Cerebellar cortex (tissue), 1 donor: ENCODE data around the gene SPON1.
"Not testable (repeated sequence)": the region's sequence is repeated elsewhere in the genome, so short reads cannot be mapped to it uniquely, and the experiment has no call there.

ENCODE experiments used
- DNase-seq: peaks from one replicate; pipeline ENCODE4 v3.0.0-alpha.2; 2015; ENCODE audit warnings: low spot score

SPON1 gene

DNA sequence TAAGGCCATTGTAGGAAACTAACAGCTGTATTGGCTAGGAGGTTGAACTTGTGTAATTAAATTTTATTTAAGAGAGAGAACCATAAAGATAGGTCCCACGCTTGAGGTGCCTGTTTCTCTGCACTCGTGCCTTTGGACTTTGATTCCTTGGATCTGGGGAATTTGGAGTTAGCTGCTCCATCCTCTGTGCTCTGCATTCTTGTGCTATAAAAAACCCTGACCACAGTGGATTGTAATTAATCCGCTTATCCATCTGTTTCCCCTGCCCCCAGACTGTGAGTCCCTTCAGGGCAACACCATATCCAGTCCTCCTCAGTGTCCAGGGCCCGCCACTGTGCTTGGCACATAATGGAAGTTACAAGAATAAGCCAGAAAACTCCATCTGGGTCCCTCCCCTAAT, 169.8 kb downstream of the SPON1 start:
- peak; percentile 93 for DNase-seq

DNA sequence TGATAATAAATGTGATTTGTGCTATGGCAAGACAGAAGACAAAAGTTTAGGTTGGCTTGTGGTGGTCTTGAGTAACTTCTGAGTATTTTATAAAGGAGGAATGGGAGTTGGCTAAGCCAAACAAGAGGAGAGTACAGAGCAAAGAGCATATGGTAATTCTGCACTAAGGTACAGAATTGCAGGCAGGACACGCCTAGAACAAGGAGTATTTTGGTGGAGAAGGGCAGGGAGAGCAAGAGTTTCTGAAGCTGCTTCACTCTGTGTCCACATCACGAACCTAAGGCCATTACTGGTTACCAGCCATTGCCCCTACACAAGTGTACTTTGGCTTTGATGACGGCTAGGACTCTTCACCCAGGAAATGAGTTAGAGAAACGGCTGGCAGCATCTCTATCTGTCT, 170.9 kb downstream of the SPON1 start:
- no peak for DNase-seq

DNA sequence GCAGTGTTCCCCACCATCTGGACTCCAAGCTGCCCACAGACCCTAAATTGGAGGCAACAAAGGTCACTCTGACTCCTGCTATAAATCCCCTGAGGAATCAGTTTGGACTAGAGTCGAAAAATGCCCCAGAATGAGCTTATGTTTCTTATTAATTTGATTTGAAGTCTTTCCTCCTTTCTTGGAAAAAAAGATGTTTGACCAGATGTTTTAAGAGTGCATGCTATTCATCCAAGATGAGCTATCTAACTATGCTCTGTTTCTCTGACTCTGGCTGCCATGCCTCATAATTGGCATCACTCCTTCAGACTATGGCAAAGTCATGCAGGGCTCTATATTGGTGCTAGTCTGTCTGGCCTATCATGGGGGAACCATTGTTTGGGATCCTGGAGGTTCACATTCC, 174.0 kb downstream of the SPON1 start:
- no peak for DNase-seq

DNA sequence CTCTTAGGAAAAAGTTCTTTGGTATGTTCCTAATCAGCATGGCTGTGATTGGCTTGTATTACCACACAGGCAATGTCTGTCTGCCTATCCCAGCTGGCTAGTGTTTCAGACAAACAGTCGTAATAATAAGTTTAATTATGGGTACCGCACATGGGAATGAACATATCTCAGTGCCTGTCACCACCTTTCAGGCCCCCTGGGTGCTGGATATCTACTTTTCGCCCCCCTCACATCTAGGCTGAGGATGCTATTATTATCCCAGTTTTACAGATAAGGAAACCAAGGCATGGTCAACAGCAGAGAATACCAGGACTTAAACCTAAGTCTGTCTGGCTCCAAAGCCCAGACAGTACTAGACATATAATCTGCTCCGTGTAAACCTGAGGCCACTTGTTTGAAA, 174.8 kb downstream of the SPON1 start:
- no peak for DNase-seq

DNA sequence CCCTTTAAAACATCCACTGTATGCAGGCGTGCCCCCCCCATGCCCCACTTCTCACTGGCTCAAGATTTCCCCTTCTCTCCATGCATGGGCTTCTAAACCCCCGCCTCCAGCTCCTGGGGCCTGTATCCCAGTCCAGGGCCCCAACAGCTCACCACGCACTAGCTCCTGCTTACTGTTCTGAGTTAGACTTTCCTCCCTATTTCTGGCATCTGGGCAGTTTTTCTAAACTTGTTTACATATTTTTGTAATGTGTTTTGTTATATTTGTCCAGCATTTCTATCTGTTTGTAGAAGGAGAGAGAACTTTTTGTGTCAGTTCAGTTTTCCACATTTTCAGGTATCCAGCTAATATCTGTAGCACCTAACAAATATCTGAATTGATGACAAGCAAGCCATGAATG, 178.5 kb downstream of the SPON1 start:
- no peak for DNase-seq

DNA sequence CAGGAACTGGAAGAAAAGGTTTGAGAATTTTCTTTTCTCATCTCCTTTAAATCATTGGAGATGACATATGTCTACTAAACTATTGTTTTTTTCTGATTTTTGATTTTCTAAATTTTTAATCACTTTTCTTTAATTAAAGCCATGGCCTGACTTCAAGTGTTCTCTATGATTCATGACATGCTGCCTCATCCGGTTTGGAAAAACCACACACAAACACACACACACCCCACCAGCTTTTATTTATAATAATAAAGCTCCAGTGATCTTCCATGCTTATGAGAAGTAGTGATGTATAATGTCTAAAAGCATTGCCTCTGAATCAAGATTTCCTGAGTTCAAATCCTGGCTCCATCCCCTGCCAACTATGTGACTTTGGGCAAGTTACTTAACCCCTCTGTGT, 179.2 kb downstream of the SPON1 start:
- DNase-seq = no peak

DNA sequence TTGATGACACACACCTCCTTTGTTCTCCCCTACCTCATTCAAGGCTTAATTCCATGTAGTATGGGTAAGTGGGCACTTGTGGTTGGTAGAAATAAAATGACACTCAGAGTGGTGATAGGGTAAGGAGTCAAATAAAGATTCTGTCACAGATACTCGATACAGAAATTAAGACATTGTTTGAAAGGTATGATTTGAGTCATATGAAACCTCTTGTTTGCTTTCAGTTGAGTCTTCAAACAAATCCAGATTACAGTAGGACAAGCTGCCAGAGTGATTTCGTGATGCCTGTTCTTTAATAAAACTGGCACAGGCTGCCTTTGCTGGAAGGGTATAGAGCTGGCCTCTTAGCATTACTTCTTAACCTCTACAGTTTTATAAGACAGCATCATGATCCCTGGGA, 182.4 kb downstream of the SPON1 start:
- no peak for DNase-seq

DNA sequence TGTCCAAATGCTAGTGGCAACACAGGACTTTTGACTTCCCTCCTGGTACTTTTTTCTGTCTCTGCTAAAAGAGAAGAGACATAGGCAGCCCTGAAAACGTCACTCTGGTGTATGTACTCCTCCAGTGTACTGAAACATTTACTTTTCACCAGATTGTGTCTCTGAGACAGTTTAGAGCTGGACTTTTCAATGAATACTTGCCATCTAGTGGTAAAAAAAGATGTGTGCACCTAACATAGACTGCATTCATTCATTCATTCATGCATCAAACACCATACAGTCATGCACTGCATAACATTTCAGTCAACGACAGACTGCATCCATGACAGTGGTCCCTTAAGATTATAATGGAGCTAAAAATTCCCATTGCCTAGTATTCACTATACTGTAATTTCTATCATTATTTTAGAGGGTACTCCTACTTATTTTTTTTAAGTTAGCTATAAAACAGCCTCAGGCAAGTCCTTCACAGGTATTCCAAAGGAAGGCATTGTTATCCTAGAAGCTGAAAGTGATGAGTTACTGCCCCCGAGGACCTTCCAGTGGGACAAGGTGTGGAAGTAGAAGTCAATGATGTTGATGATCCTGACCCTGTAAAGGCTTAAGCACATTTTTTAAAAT, 186.2 kb downstream of the SPON1 start:
- peak; percentile 70 for DNase-seq

DNA sequence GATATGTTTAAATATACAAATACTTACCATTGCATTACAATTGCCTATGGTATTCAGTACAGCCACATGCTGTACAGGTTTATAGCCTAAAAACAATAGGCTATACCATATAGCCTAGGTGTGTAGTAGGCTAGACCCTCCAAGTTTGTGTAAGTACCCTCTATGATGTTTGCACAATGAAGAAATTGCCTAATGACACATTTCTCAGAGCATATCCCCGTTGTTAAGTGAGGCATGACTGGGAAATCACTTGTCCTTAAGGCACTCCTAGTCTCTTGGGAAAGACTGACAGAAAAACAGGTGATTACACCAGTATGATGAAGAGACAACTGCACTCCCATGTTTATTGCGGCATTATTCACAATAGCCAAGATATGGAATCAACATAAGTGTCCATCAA, 187.2 kb downstream of the SPON1 start:
- DNase-seq = no peak

DNA sequence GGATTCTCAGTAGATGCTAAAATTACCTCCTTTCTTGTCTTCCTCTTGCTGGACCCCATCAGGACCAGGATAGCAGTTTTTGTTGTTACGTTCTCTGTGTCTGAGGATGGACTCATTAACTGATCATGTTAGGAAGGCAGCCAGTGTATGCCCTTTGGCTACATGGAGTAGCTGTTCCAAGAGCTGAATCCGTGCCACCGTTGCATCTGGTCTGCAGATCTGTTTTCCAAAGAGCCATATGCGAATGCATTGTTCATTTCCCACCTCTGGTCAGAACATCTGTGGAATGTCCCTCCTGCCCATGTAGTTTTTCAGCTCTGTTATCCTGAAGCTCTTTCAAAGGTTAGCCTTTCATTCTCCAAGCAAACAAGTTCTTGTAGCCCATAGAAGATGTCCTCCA, 188.4 kb downstream of the SPON1 start:
- no peak for DNase-seq

DNA sequence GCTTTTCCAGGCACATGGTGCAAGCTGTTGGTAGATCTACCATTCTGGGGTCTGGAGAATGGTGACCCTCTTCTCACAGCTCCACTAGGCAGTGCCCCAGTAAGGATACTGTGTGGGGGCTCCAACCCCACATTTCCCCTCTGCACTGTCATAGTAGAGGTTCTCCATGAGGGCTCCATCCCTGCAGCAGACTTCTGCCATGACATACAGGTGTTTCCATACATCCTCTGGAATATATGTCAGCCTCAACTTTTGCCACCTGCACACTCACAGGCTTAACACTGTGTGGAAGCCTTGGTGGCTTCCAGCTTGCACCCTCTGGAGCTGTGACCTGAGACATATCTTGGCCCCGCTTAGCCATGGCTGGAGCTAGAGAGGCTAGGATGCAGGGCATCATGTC, 191.6 kb downstream of the SPON1 start:
- not testable (repeated sequence) for DNase-seq

DNA sequence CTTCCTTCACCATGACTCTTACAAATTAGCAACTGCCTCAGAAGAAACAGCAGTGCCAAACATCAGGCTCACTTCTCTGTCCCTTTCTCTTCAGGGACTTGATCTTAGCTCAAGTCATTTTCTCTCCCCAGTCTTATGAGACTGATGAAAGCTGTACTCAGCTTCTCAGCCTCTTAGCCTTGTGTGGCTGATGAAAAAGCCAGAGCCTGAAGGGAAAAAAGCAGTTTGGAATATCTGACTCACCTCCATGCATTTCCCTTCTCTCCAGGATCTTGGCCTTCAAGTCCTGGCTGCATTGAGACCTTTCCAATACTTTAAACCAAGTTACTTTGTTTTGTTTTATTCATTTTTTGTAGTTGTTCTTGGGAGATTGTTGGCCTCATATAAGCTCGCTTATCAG, 195.9 kb downstream of the SPON1 start:
- DNase-seq = no peak

DNA sequence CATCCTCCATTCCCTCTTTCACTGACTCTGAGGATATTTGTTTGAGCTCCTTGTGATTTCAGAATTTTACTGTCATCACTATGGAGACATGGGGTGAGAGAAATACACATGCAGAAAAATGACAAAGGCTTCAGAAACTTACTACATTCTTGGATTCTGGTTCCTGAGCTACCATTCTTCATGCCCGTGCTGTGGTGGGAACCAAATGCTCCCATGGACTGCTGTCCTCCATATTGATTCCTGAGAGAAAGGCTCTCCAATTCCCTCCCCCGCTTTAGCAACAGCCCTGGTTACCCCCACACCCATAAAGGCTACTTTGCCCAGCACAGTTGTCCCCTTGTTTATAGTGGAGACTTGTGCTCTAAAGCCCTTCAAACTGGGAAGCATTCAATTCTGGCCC, 201.1 kb downstream of the SPON1 start:
- no peak for DNase-seq

DNA sequence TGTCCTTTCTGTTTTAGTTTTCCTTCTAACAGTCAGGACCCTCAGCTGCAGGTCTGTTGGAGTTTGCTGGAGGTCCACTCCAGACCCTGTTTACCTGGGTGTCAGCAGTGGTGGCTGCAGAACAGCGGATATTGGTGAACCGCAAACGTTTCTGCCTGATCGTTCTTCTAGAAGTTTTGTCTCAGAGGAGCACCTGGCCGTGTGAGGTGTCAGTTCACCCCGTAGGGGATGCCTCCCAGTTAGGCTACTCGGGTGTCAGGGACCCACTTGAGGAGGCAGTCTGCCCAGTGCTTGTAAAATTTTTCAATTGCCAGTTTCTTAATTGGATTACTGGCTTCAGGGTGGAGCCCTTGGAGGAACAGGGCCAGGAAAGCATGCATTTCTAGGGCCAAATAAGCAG, 211.2 kb downstream of the SPON1 start:
- not testable (repeated sequence) for DNase-seq

DNA sequence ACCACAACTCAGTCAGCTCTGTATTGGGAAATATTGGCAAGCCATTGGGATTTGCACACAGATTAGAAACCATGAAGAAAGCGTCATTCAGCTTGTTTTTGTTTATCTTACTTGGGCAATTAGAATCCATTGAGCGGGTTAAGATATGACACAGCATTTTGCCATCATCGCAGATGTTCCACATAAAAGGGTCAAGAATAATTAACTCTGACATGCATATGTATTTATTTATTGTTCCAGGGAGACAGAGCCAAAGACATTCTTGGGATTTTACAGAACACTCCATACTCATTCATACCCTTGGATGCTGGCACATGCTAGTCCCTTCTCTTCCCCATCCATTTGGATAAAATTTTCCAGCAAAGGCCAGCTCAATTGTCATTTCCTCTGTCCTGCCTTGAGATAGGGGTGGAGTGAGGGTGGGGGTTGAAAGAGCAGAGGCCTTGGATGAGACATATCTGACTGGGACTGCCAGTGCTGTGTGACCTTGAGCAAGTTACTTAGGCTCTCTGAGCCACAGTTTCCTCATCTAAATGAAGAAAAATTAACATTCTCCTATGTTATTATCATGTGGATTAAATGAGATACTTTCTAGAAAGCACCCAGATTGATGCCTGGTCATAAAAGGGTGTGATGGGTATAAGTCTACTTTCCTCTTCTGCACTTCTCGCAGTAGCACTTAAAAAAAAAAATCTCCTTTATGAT, 216.7 kb downstream of the SPON1 start:
- DNase-seq = no peak

DNA sequence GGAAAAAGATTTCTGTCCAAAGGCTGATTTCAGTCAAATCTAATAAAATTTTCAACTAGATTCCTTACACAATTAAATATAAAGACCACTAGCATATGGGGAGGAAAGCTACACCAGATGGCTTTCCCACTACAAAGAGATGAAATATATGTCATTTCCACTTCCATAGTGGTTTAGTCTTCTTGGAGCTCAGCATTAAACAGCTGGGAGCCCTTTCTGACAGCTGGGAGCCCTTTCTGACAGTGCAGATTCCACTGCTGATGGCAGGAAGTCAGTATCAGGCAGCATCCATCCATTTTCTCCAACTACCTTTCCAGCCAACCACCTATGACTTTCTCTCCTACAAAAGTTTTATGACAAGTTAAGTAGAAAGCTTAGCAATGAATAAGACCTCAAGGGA, 218.6 kb downstream of the SPON1 start:
- no peak for DNase-seq

DNA sequence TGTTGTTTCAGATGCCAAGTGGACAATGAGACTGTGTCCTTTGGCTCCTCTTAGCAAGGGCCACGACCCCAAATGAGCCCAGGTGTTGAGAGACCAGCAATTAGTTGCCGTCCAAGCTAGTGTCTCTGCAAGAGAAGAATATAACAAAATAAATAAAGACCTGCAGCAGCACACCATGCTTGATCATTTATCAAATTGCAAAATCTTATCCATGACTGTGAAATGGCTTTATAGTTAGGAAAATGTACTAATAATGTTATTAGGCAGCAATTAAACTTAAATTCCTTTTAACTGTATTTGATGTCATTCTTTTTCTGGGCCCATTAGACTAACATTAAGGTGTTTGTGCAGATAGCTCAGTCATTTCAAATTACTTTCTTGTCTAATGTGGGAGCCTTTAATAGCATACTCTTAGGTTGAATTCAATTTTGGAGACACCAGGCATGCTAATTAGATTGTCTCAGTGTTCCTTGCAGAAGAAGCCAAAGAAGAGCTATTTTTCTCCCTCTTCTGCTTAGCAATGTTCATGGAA, 220.4 kb downstream of the SPON1 start:
- no peak for DNase-seq

DNA sequence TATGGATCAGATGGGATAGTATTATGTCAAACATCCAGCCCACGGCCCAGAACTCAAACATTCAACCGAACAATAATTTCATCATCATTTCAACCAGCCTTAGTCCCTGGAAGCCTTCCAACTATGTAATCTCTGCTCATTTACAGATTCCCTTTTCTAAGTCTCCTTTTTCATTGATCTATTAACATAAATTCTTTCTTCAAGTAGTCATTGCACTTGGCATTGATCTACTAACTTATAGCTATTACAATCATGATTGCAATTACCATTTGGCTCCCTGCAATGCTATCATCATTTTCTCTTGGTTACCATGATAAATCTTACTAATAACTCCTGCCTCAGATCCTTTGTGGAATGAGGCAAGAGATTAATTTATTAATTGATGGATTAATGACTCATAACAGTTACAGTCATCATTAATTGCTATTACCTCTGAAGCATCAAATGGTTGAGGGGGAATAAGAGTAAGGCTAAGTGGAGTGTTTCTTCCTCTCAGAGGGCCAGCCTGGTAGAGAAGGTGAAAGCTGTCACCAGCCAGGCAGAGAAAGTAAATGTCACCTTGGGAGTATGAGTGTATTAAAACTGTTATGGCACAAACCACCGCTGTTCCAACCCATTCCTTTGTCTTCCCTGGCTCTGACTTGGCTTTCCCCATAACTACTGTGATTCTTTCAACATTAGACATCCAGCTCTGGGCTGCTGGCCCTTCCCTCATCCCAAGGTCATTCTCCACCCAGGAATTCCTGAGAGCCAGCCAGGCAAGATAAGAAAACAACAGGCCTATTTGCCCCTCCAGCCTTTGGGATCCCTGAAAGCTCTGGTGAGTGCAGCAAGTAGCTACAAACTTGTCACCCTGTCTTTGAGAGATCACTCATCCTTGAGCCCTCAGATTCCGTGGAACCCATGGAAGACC, 221.8 kb downstream of the SPON1 start:
- no peak for DNase-seq

DNA sequence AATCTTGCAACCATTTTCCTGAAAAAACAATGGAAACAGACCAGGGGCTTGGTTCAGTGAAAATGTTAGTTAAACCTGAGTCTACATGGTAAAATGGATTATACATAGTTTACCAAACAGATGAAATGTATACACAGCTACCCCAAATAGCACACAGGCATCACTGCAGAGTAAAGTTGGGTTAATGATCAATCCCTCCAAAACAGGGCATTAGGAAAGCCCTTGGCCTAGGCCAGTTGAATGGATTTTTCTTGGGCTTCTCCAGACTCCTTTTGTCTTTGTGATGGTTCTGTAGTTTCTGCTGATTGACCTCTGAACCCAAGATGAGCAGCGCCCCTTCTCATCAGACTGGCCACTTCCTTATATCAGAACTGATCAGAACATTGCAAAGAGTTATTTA, 222.9 kb downstream of the SPON1 start:
- no peak for DNase-seq

DNA sequence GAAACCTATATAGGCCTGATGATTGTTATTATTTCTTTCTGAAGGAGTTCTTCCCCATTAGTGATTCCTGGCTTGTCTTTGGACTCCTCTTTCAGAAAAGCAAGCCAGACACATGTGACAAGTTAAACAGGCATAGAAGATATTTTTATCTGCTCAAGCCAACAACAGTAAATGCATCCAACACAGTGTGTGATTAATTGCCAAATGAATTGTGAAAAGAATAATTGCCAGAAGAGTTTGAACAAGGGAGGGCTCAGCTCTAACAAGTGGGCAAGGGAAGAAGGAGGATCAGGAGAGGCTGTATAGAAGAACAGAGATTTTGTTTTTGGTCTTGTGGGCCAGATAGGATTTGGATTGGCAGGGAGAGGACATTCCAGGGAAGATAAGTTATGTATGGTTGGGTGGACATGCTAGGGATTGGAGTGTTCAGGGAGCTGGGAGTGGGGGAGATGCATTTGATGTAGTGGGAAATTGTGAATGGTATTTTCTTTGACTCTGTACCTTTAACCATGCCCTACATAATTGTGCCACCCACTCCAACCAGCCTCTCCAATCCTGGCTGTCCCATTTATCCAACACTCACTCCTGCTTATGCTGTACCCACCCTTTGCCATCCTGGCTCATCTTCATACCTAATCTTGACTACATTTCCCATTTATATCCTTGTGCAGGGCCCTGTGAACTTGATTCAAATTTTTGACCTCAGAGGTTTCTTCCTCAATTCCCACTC, 223.7 kb downstream of the SPON1 start:
- no peak for DNase-seq

DNA sequence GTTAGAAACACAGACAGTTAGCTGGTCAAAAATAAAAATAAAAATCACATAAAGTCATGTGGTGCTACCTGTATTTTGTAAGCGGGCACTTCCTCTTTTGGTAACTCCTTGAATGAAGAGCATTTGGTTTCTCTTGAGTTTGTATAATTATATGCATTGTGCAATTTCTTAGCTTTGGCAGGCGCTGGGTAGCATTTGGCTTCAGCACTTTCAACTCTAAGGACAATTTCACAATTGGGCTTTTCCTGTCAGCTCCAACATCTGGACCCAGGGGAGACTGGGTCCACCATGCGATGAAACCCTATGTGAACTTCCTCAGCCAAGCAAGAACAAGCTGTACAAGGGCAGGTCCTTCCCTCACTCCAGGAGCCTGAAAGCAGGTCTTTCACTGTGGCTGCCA, 227.4 kb downstream of the SPON1 start:
- DNase-seq = no peak
